Ascending aorta (tissue), 2 donors: ENCODE data around the gene FOXL2. TPM values are rescaled to one million over a fixed set of nuclear protein-coding genes. Genes with fewer than 3 reads are reported as not detected.

ENCODE experiments used
- DNase-seq, 2 donors: peaks; one replicate each; pipeline ENCODE4 v3.0.0-alpha.2; 2019; ENCODE audit warnings: low spot score in 2 of 2
- H3K27ac ChIP-seq, 2 donors: fragments of 200-600 bp; sonication (generic); one replicate each; pipeline ENCODE4 v1.5.1; 2016 to 2017; ENCODE audit warnings: mild to moderate bottlenecking in 1 of 2
- H3K27me3 ChIP-seq: fragments of 200-600 bp; sonication (generic); one replicate; pipeline ENCODE4 v1.5.1; 2017
- H3K36me3 ChIP-seq, 2 donors: fragments of 200-600 bp; sonication (generic); one replicate each; pipeline ENCODE4 v1.5.1; 2016
- H3K4me1 ChIP-seq, 2 donors: fragments of 200-600 bp; sonication (generic); one replicate each; pipeline ENCODE4 v1.5.1; 2016 to 2017; ENCODE audit warnings: mild to moderate bottlenecking in 1 of 2
- H3K4me3 ChIP-seq, 2 donors: fragments of 200-600 bp; sonication (generic); one replicate each; pipeline ENCODE4 v1.5.1; 2016 to 2017; ENCODE audit warnings: mild to moderate bottlenecking in 1 of 2
- H3K9me3 ChIP-seq, 2 donors: fragments of 200-600 bp; sonication (generic); one replicate each; pipeline ENCODE4 v1.5.1; 2016
- CTCF ChIP-seq, 3 experiments: fragments of 200-600 bp in 2 of 3; fragments of 450-650 bp in 1 of 3; sonication (generic) in 2 of 3; IDR thresholded peaks; one replicate each; pipeline ENCODE4 v1.5.1; 2016 to 2019; ENCODE audit warnings: antibody characterized with exemption in 3 of 3, mild to moderate bottlenecking in 1 of 3, moderate library complexity in 1 of 3
- intact Hi-C: fragments of 100-400 bp; cut with DNase I; formaldehyde crosslinking; loops from one replicate; pipeline ENCODE4 v1.15.1; 2023
- total RNA-seq: library from RNA; depleted of rRNA; stranded (reverse); fragments of >200 nt; gene quantifications from one replicate; pipeline ENCODE4 v1.1.0, GENCODE V29; 2016

The FOXL2 gene
- total RNA-seq, 1 donor from 2014 or later, result not detected

- Histone ChIP-seq H3K4me3 (no peak overlapping the region), H3K36me3 (no peaks in the 10 kb centered on the region), H3K27ac (no peak overlapping the region), H3K9me3 (no peaks in the 10 kb centered on the region), H3K4me1 (no peaks in the 10 kb centered on the region), H3K27me3 (no peaks in the 10 kb centered on the region)
- intact Hi-C loops, result no loop called here
- no peak for DNase-seq
- no peak for TF ChIP-seq CTCF (IDR thresholded peaks at IDR 0.05)
Measured at GRCh38 chr3:138901567-138901966, 45.4 kb downstream of the FOXL2 start.

- Histone ChIP-seq H3K9me3 (no peaks in the 10 kb centered on the region), H3K4me1 (no peaks in the 10 kb centered on the region), H3K4me3 (no peak overlapping the region), H3K27ac (no peak overlapping the region), H3K27me3 (no peaks in the 10 kb centered on the region), H3K36me3 (no peaks in the 10 kb centered on the region)
- intact Hi-C loops, result no loop called here
- no peak for DNase-seq
- no peak for TF ChIP-seq CTCF (IDR thresholded peaks at IDR 0.05)
Measured at GRCh38 chr3:138899351-138899991, 47.5 kb downstream of the FOXL2 start.

- H3K4me3 ChIP-seq, result no peak overlapping the region
- H3K27me3 ChIP-seq, result no peaks in the 10 kb centered on the region
- H3K36me3 ChIP-seq, result no peaks in the 10 kb centered on the region
- H3K9me3 ChIP-seq, result no peaks in the 10 kb centered on the region
- H3K4me1 ChIP-seq, result no peaks in the 10 kb centered on the region
- intact Hi-C loops, result no loop called here
- no peak for DNase-seq
- H3K27ac ChIP-seq, result no peak overlapping the region
- no peak for TF ChIP-seq CTCF (IDR thresholded peaks at IDR 0.05)
Measured at GRCh38 chr3:138898708-138899107, 48.2 kb downstream of the FOXL2 start.

GRCh38 chr3:138898301-138898700 lies 48.6 kb downstream of the FOXL2 start:
- H3K36me3 ChIP-seq, result no peaks in the 10 kb centered on the region
- intact Hi-C loops, result no loop called here
- no peaks in the 10 kb centered on the region for H3K27me3 ChIP-seq
- no peak overlapping the region for H3K4me3 ChIP-seq
- DNase-seq, result no peak
- TF ChIP-seq CTCF (IDR thresholded peaks at IDR 0.05), result no peak
- H3K9me3 ChIP-seq, result no peaks in the 10 kb centered on the region
- no peaks in the 10 kb centered on the region for H3K4me1 ChIP-seq
- no peak overlapping the region for H3K27ac ChIP-seq

Other genes with a start within 250 kb of the FOXL2 start
- 9.3 TPM for gene PIK3CB, start 112.2 kb downstream of the FOXL2 start, total RNA-seq
- not detected for gene FOXL2NB, start 80 bp upstream of the FOXL2 start, total RNA-seq
- gene PRR23A, start 59.1 kb upstream of the FOXL2 start, total RNA-seq, result not detected
- gene PRR23B, start 73.8 kb upstream of the FOXL2 start, total RNA-seq, result not detected
- gene PRR23C, start 97.8 kb upstream of the FOXL2 start, total RNA-seq, result not detected